Upper lobe of right lung (tissue), 1 donor: Measurements from ENCODE around the gene LUC7L3. TPM values are rescaled to one million over a fixed set of nuclear protein-coding genes. Genes with fewer than 3 reads are reported as not detected.

Source experiments
- ATAC-seq: fragments of 200-7000 bp; cut with Tn5 transposase; one replicate; pipeline ENCODE4 v1.9.1; 2020; ENCODE audit warnings: mild to moderate bottlenecking, moderate library complexity
- DNase-seq: peaks from one replicate; pipeline ENCODE4 v3.0.0-alpha.2; 2020
- H3K27ac ChIP-seq: fragments of 200-600 bp; one replicate; pipeline ENCODE4 v1.8.0; 2022
- H3K27me3 ChIP-seq: fragments of 200-600 bp; one replicate; pipeline ENCODE4 v1.8.0; 2022; ENCODE audit warnings: mild to moderate bottlenecking
- H3K36me3 ChIP-seq: fragments of 200-600 bp; one replicate; pipeline ENCODE4 v1.8.0; 2022
- H3K4me1 ChIP-seq: fragments of 200-600 bp; one replicate; pipeline ENCODE4 v1.8.0; 2022
- H3K4me3 ChIP-seq: fragments of 200-600 bp; one replicate; pipeline ENCODE4 v1.8.0; 2022; ENCODE audit warnings: mild to moderate bottlenecking
- H3K9me3 ChIP-seq: fragments of 200-600 bp; one replicate; pipeline ENCODE4 v1.8.0; 2022
- CTCF ChIP-seq: fragments of 200-600 bp; IDR thresholded peaks from one replicate; pipeline ENCODE4 v1.8.0; 2022; ENCODE audit warnings: antibody characterized with exemption
- intact Hi-C: fragments of 100-400 bp; cut with DNase I; formaldehyde crosslinking; loops from one replicate; pipeline ENCODE4 v1.11.0; 2022
- total RNA-seq: library from RNA; stranded (reverse); fragmentation: NEBNext Ultra II Directional; extraction: Animal tissue kit (Norgen Biotek cat#: 25700); gene quantifications from one replicate; pipeline ENCODE4 v1.2.1, GENCODE V29; 2021
- donor health status: DM: no; HTN: yes; CAD: no; lungs with severe emphysema.

Gene LUC7L3
- total RNA-seq, 1 donor from 2014 or later: 105 TPM

- TF ChIP-seq CTCF: no peak
- ATAC-seq: no peak
- Histone ChIP-seq H3K4me1 (peaks cover 18% of the 10 kb centered on the region), H3K27ac (no peak overlapping the region), H3K27me3 (no peaks in the 10 kb centered on the region), H3K4me3 (no peak overlapping the region), H3K9me3 (no peaks in the 10 kb centered on the region), H3K36me3 (no peaks in the 10 kb centered on the region)
- no peak for DNase-seq
- intact Hi-C loops: no loop called here
Measured at GRCh38 chr17:50763716-50764475, 44.5 kb downstream of the LUC7L3 start.

GRCh38 chr17:50764734-50765149, 45.3 kb downstream of the LUC7L3 start:
- DNase-seq (no peak), ATAC-seq (no peak)
- intact Hi-C loops: no loop called here
- H3K4me1 ChIP-seq: peaks cover 18% of the 10 kb centered on the region
- no peak overlapping the region for H3K27ac ChIP-seq
- TF ChIP-seq CTCF: no peak
- no peaks in the 10 kb centered on the region for H3K9me3 ChIP-seq
- H3K4me3 ChIP-seq: no peak overlapping the region
- no peaks in the 10 kb centered on the region for H3K36me3 ChIP-seq
- H3K27me3 ChIP-seq: no peaks in the 10 kb centered on the region

- Histone ChIP-seq H3K36me3 (no peaks in the 10 kb centered on the region), H3K27ac (peak overlapping the region; percentile 39), H3K4me1 (peaks cover 18% of the 10 kb centered on the region), H3K9me3 (no peaks in the 10 kb centered on the region), H3K27me3 (no peaks in the 10 kb centered on the region), H3K4me3 (no peak overlapping the region)
- DNase-seq: no peak
- ATAC-seq: peak; percentile 69
- intact Hi-C loops: no loop called here
- TF ChIP-seq CTCF: no peak
Measured at GRCh38 chr17:50765454-50766221, 46.2 kb downstream of the LUC7L3 start.

- no peaks in the 10 kb centered on the region for H3K9me3 ChIP-seq
- peaks cover 18% of the 10 kb centered on the region for H3K4me1 ChIP-seq
- intact Hi-C loops: no loop called here
- no peak overlapping the region for H3K4me3 ChIP-seq
- DNase-seq (no peak), ATAC-seq (no peak)
- peak overlapping the region; percentile 39 for H3K27ac ChIP-seq
- TF ChIP-seq CTCF: no peak
- H3K27me3 ChIP-seq: no peaks in the 10 kb centered on the region
- no peaks in the 10 kb centered on the region for H3K36me3 ChIP-seq
Measured at GRCh38 chr17:50766222-50767023, 47.0 kb downstream of the LUC7L3 start.

- Histone ChIP-seq H3K4me1 (peaks cover 18% of the 10 kb centered on the region), H3K27me3 (no peaks in the 10 kb centered on the region), H3K9me3 (no peaks in the 10 kb centered on the region), H3K4me3 (no peak overlapping the region), H3K27ac (no peak overlapping the region), H3K36me3 (no peaks in the 10 kb centered on the region)
- ATAC-seq: no peak
- intact Hi-C loops: no loop called here
- DNase-seq: no peak
- no peak for TF ChIP-seq CTCF
Measured at GRCh38 chr17:50767030-50767429, 47.6 kb downstream of the LUC7L3 start.
